ENCODE results near the gene TERB2. TPM values are rescaled to one million over a fixed set of nuclear protein-coding genes. Genes with fewer than 3 reads are reported as not detected.

TERB2 gene
- total and polyA plus RNA-seq, 2 of the 4 experiments (the other 2 are of a cell fraction) = not detected

- Histone ChIP-seq H2BK120ac (ENCODE audit: low read depth, low read length) (peak within 1 kb of the TSS; percentile 64), H3K14ac (replicated peaks; ENCODE audit: low read depth, low read length) (peak within 1 kb of the TSS; percentile 82), H3K56ac (ENCODE audit: extremely low read depth, insufficient read depth, low read length) (no peak within 1 kb of the TSS), H3K79me1 (ENCODE audit: low read depth in 1 of 2, low read length in 2 of 2) (peaks cover 3 to 13% of the 10 kb centered on the region in 2 experiments; a peak in 2 of 4 replicates), H3K9me3 (ENCODE audit: control insufficient read depth, insufficient read depth, low read length) (no peaks in the 10 kb centered on the region), H3K18ac (ENCODE audit: low read depth, low read length) (peak within 1 kb of the TSS; percentile 25; the same call in 1 of the 2 replicates), H3K4me3 (ENCODE audit: insufficient read depth, low read depth, low read length) (peak within 1 kb of the TSS; percentile 95), H4K8ac (ENCODE audit: low read depth in 2 of 2, low read length in 2 of 2) (peak within 1 kb of the TSS; percentile 73 to 76; a peak in 3 of 4 replicates), H3K36me3 (ENCODE audit: control insufficient read depth, insufficient read depth, low read length) (peaks cover 1% of the 10 kb centered on the region; the same call in 1 of the 2 replicates), H4K20me1 (ENCODE audit: insufficient read depth, low read length) (no peaks in the 10 kb centered on the region), H3K9ac (ENCODE audit: low read depth, low read length) (peak within 1 kb of the TSS; percentile 84), H3K4me2 (ENCODE audit: low read depth, low read length) (peak within 1 kb of the TSS; percentile 70), H2BK15ac (ENCODE audit: low read depth, low read length) (no peak within 1 kb of the TSS), H2AK9ac (replicated peaks; ENCODE audit: low read depth, low read length, poor library complexity) (peak within 1 kb of the TSS; percentile 93), H2AFZ (replicated peaks; ENCODE audit: low read length, poor library complexity) (peak within 1 kb of the TSS; percentile 100), H3K27ac (ENCODE audit: insufficient read depth, low read length) (peak within 1 kb of the TSS; percentile 81), H4K5ac (ENCODE audit: low read depth, low read length) (no peak within 1 kb of the TSS; the same call in 1 of the 2 replicates), H3K23ac (ENCODE audit: low read depth, low read length) (peak within 1 kb of the TSS; percentile 82), H2AK5ac (ENCODE audit: low read depth, low read length) (peak within 1 kb of the TSS; percentile 26; the same call in 1 of the 2 replicates), H3K9me1 (ENCODE audit: insufficient read depth, low read length) (peaks cover 9% of the 10 kb centered on the region), H3K4ac (ENCODE audit: low read depth, low read length) (peak within 1 kb of the TSS; percentile 64), H2BK20ac (ENCODE audit: low read depth, low read length) (peak within 1 kb of the TSS; percentile 65), H2BK5ac (ENCODE audit: low read depth, low read length, poor library complexity, severe bottlenecking) (peak within 1 kb of the TSS; percentile 63), H3K4me1 (ENCODE audit: control insufficient read depth, insufficient read depth, low read length) (peaks cover 4% of the 10 kb centered on the region; the same call in 1 of the 2 replicates), H3K27me3 (ENCODE audit: control insufficient read depth, insufficient read depth, low read length) (no peaks in the 10 kb centered on the region; the same call in 1 of the 2 replicates), H4K91ac (ENCODE audit: insufficient read depth, low read depth, low read length) (peak within 1 kb of the TSS; percentile 31; the same call in 1 of the 2 replicates)
- dilution Hi-C loops (cut with HindIII; ENCODE audit: low sequenced_read_pairs, unreplicated experiment) (no loop called here), in situ Hi-C loops (cut with MboI; ENCODE audit: low sequenced_read_pairs) (no loop called here), intact Hi-C loops (cut with micrococcal nuclease) (loop anchor here (1.0 to 5.0 kb wide), 3 partner anchors 14 to 95 kb away; no protein-coding TSS in a partner anchor)
- ChIA-PET POLR2A (ENCODE audit: unreplicated experiment) (no interaction called here), CTCF (interaction anchor here (0.7 kb wide), 1 partner anchor 14 kb away, joined by 3 read pairs; no protein-coding TSS in a partner anchor)
- ATAC-seq (ENCODE audit: low read depth) (peak; percentile 99), DNase-seq (peak; percentile 69)
- BruUV-seq (replicated peaks) = no TSS peak
- no CpG with 5 or more reads among the region's 48 CpGs for WGBS, 2 experiments (ENCODE audit: extremely low coverage in 2 of 2, insufficient read length in 1 of 2)
- TF ChIP-seq MAZ (IDR thresholded peaks at IDR 0.05; ENCODE audit: borderline replicate concordance, low read depth, low read length) (peak; percentile 50; the same call in 1 of the 2 replicates), MXI1 (IDR thresholded peaks at IDR 0.05; ENCODE audit: borderline replicate concordance, low read depth, low read length) (peak; percentile 67; the same call in 1 of the 2 replicates), USF2 (IDR thresholded peaks at IDR 0.05; ENCODE audit: low read depth, low read length) (peak; percentile 54), BHLHE40 (IDR thresholded peaks at IDR 0.05; ENCODE audit: low read depth, low read length) (0 out of 2 replicates have a peak, but pooled peaks have one; percentile 25), POLR2A (IDR thresholded peaks at IDR 0.05; ENCODE audit: low read depth, low read length) (no peak)
These were observed 66.6 kb downstream of the TERB2 start, which contains the start of gene SORD for GRCh38 chr15:45022871-45023658. TSS of gene SORD (plus strand) at chr15:45023195. CDS start at chr15:45023284, 89 bp downstream.
